Measurements from ENCODE around the gene VCL. TPM values are rescaled to one million over a fixed set of nuclear protein-coding genes. Genes with fewer than 3 reads are reported as not detected.

Gene VCL
- total and polyA plus RNA-seq, 4 donors, result 31.6 to 499 (median 229) TPM

GRCh38 chr10:73979809-73980433, 18.0 kb upstream of the VCL start:
- intact Hi-C loops (cut with DNase I), result no loop called here
- no peaks in the 10 kb centered on the region for H3K36me3 ChIP-seq (ENCODE audit: control insufficient read depth in 1 of 2, insufficient read depth in 2 of 2, low read length in 1 of 2)
- DNase-seq, result no peak
- no peaks in the 10 kb centered on the region for H3K4me1 ChIP-seq (ENCODE audit: control insufficient read depth in 1 of 2, insufficient read depth in 2 of 2, low read length in 2 of 2)
- WGBS, 2 donors, result 75 to 84% methylated on average over 4 of the region's 4 CpGs
- H3K27me3 ChIP-seq (ENCODE audit: control insufficient read depth in 1 of 2, insufficient read depth in 2 of 2, low read length in 1 of 2), result no peaks in the 10 kb centered on the region
- no peak overlapping the region for H3K27ac ChIP-seq (ENCODE audit: low read depth in 1 of 2, low read length in 2 of 2)
- no peaks in the 10 kb centered on the region for H3K9me3 ChIP-seq (ENCODE audit: control insufficient read depth, low read length)
- ATAC-seq (ENCODE audit: low FRiP score), result no peak
- H3K4me3 ChIP-seq (ENCODE audit: low read length in 2 of 2), result no peak overlapping the region

DNA sequence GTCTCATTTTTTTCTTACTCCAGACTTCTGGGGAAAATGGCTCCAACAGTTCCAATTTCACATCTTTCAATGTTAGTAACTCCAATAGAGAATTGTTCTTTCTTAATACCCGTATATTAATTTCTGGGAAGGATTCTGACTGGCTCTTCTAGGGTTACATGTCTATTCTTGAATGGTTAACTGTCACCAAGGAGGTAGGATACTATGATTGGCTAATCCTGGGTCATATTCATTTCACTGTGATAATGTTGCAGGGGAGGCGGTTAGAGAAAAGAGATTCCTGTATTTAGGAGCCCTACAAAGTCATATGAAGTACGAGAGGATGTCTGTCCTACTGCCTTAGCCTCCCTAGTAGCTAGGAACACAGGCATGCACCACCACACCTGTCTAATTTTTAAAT, 16.1 kb upstream of the VCL start:
- Histone ChIP-seq H3K27me3 (ENCODE audit: control insufficient read depth in 1 of 2, insufficient read depth in 2 of 2, low read length in 1 of 2) (no peaks in the 10 kb centered on the region), H3K36me3 (ENCODE audit: control insufficient read depth in 1 of 2, insufficient read depth in 2 of 2, low read length in 1 of 2) (no peaks in the 10 kb centered on the region), H3K4me3 (ENCODE audit: low read length in 2 of 2) (no peak overlapping the region), H3K4me1 (ENCODE audit: control insufficient read depth in 1 of 2, insufficient read depth in 2 of 2, low read length in 2 of 2) (no peaks in the 10 kb centered on the region), H3K27ac (ENCODE audit: low read depth in 1 of 2, low read length in 2 of 2) (no peak overlapping the region), H3K9me3 (ENCODE audit: control insufficient read depth, low read length) (no peaks in the 10 kb centered on the region)
- no peak for ATAC-seq (ENCODE audit: low FRiP score)
- intact Hi-C loops (cut with DNase I), result no loop called here
- no peak for DNase-seq
- WGBS, 2 donors, result 97 to 98% methylated on average over 3 of the region's 3 CpGs

GRCh38 chr10:73983096-73984047, 14.5 kb upstream of the VCL start:
- Histone ChIP-seq H3K27ac (ENCODE audit: low read depth in 1 of 2, low read length in 2 of 2) (no peak overlapping the region), H3K4me1 (ENCODE audit: control insufficient read depth in 1 of 2, insufficient read depth in 2 of 2, low read length in 2 of 2) (no peaks in the 10 kb centered on the region), H3K4me3 (ENCODE audit: low read length in 2 of 2) (no peak overlapping the region), H3K36me3 (ENCODE audit: control insufficient read depth in 1 of 2, insufficient read depth in 2 of 2, low read length in 1 of 2) (no peaks in the 10 kb centered on the region), H3K27me3 (ENCODE audit: control insufficient read depth in 1 of 2, insufficient read depth in 2 of 2, low read length in 1 of 2) (no peaks in the 10 kb centered on the region), H3K9me3 (ENCODE audit: control insufficient read depth, low read length) (no peaks in the 10 kb centered on the region)
- intact Hi-C loops (cut with DNase I), result no loop called here
- 67 to 72% methylated on average over 8 of the region's 8 CpGs for WGBS, 2 donors
- ATAC-seq (ENCODE audit: low FRiP score) (no peak), DNase-seq (no peak)

DNA sequence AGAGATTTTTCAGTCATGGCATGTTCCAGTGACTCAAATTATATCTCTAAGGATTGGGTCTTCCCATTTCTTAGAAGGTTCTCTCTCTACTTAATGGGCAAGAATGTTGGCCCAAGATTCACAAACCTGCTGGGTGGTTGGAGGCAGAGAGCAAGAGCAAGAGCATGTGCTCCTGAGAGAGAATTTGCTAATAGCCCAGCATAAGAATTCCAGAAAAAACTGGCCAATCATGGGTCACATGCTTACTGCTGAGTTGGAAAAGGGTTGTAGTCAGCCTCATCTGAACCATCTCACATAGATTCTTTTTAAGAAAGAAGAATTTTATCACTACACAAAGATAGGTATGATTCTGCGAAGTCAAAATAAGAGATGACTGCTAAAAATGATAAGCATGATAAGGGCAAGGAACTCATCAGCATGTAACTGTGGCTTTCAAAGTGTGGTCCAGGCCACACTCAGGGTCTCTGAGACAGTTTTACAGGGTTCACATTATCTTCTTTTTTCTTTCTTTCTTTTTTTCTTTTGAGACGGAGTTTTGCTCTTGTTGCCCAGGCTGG, 8.2 kb upstream of the VCL start:
- Histone ChIP-seq H3K36me3 (ENCODE audit: control insufficient read depth in 1 of 2, insufficient read depth in 2 of 2, low read length in 1 of 2) (no peaks in the 10 kb centered on the region), H3K4me1 (ENCODE audit: control insufficient read depth in 1 of 2, insufficient read depth in 2 of 2, low read length in 2 of 2) (no peaks in the 10 kb centered on the region), H3K27me3 (ENCODE audit: control insufficient read depth in 1 of 2, insufficient read depth in 2 of 2, low read length in 1 of 2) (no peaks in the 10 kb centered on the region), H3K27ac (ENCODE audit: low read depth in 1 of 2, low read length in 2 of 2) (no peak overlapping the region), H3K9me3 (ENCODE audit: control insufficient read depth, low read length) (no peaks in the 10 kb centered on the region), H3K4me3 (ENCODE audit: low read length in 2 of 2) (no peak overlapping the region)
- DNase-seq (no peak), ATAC-seq (ENCODE audit: low FRiP score) (no peak)
- intact Hi-C loops (cut with DNase I), result no loop called here
- 96% methylated on average over 2 of the region's 2 CpGs for WGBS, 2 donors

GRCh38 chr10:73991203-73991883, 6.6 kb upstream of the VCL start:
- DNase-seq (no peak), ATAC-seq (ENCODE audit: low FRiP score) (no peak)
- 91 to 98% methylated on average over 3 of the region's 3 CpGs for WGBS, 2 donors
- Histone ChIP-seq H3K4me1 (ENCODE audit: control insufficient read depth in 1 of 2, insufficient read depth in 2 of 2, low read length in 2 of 2) (no peaks in the 10 kb centered on the region), H3K27me3 (ENCODE audit: control insufficient read depth in 1 of 2, insufficient read depth in 2 of 2, low read length in 1 of 2) (no peaks in the 10 kb centered on the region), H3K36me3 (ENCODE audit: control insufficient read depth in 1 of 2, insufficient read depth in 2 of 2, low read length in 1 of 2) (no peaks in the 10 kb centered on the region), H3K27ac (ENCODE audit: low read depth in 1 of 2, low read length in 2 of 2) (no peak overlapping the region), H3K4me3 (ENCODE audit: low read length in 2 of 2) (no peak overlapping the region), H3K9me3 (ENCODE audit: control insufficient read depth, low read length) (no peaks in the 10 kb centered on the region)
- intact Hi-C loops (cut with DNase I), result no loop called here

DNA sequence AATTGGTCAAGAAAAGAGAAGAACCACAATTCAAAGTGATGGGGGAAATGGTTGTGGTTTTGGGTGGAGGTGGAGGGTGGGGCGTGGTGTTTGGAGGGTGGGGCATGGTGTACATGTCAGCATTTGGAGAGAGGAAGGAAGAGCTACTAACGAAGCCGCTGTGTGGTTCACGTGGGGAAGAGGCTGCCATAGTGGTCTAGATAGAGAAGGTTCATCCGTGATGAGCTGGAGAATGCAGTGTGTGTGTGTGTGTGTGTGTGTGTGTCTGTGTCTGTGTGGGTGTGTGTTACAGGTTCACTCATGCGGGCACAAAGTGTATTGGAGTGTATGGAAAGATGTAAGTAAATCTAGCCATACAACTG, 6.1 kb upstream of the VCL start:
- H3K27me3 ChIP-seq (ENCODE audit: control insufficient read depth in 1 of 2, insufficient read depth in 2 of 2, low read length in 1 of 2), result no peaks in the 10 kb centered on the region
- intact Hi-C loops (cut with DNase I), result no loop called here
- H3K4me1 ChIP-seq (ENCODE audit: control insufficient read depth in 1 of 2, insufficient read depth in 2 of 2, low read length in 2 of 2), result no peaks in the 10 kb centered on the region
- H3K36me3 ChIP-seq (ENCODE audit: control insufficient read depth in 1 of 2, insufficient read depth in 2 of 2, low read length in 1 of 2), result no peaks in the 10 kb centered on the region
- no peak for ATAC-seq (ENCODE audit: low FRiP score)
- no peaks in the 10 kb centered on the region for H3K9me3 ChIP-seq (ENCODE audit: control insufficient read depth, low read length)
- DNase-seq, result peak in 1 of 2 donors; percentile 68
- H3K27ac ChIP-seq (ENCODE audit: low read depth in 1 of 2, low read length in 2 of 2), result no peak overlapping the region
- H3K4me3 ChIP-seq (ENCODE audit: low read length in 2 of 2), result no peak overlapping the region
- 92 to 93% methylated on average over 6 of the region's 6 CpGs for WGBS, 2 donors

DNA sequence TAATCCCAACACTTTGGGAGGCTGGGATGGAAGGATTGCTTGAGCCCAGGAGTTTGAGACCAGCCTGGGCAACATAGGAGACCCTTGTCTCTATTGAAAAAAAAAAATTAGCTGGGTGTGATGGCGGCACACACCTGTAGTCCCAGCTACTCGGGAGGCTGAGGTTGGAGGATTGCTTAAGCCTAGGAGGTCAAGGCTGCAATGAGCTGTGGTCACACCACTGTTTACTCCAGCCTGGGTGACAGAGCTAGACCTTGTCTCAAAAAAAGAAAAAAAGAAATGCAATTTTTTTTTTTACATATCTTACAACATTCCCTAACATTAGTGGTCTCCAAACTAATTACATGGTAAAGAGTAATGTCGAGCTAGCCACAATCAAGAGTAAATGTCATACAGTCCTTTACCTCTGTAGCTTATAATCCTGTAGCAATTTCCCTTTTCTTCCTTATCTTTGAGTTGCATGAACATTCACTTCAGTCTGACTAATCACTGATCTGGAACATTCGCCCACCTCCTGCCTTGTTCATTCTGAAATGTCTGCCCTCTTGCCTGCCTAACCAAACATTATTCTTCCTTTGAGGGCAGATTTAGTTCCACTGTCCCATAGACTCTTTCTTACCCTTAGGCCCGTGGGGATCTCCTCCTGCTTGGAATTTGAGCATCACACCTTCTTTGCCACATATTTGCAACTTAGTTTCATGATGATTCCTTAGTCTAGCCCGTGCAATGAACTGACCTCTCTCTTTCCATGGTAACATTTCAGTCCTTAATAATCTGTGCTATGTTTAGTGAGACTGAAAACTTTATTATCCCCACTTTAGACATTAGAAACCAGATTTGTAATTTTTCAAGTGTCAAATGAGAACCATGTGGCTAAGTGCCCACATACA, 4.8 kb upstream of the VCL start:
- no peak for ATAC-seq (ENCODE audit: low FRiP score)
- no peak overlapping the region for H3K4me3 ChIP-seq (ENCODE audit: low read length in 2 of 2)
- H3K27me3 ChIP-seq (ENCODE audit: control insufficient read depth in 1 of 2, insufficient read depth in 2 of 2, low read length in 1 of 2), result no peaks in the 10 kb centered on the region
- 48 to 52% methylated on average over 6 of the region's 6 CpGs for WGBS, 2 donors
- H3K9me3 ChIP-seq (ENCODE audit: control insufficient read depth, low read length), result no peaks in the 10 kb centered on the region
- H3K36me3 ChIP-seq (ENCODE audit: control insufficient read depth in 1 of 2, insufficient read depth in 2 of 2, low read length in 1 of 2), result no peaks in the 10 kb centered on the region
- intact Hi-C loops (cut with DNase I), result no loop called here
- no peak for DNase-seq
- no peaks in the 10 kb centered on the region for H3K4me1 ChIP-seq (ENCODE audit: control insufficient read depth in 1 of 2, insufficient read depth in 2 of 2, low read length in 2 of 2)
- H3K27ac ChIP-seq (ENCODE audit: low read depth in 1 of 2, low read length in 2 of 2), result peak overlapping the region in 1 of 2 donors; percentile 79

DNA sequence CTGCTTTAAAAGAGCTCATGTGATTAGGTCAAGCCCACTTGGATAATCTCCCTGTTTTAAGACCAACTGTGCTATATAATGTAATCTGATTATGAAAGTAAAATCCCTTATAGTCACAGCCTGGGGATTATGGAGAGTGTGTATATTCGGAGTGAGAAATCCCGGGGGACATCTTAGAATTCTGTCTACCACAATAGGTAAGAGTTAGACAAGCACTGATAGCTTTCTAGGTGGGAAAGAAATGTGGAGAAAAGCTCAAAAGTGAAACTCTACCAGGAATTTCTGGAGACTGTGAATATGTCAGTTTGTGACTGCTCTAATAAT, 2.9 kb upstream of the VCL start:
- Histone ChIP-seq H3K27me3 (ENCODE audit: control insufficient read depth in 1 of 2, insufficient read depth in 2 of 2, low read length in 1 of 2) (no peaks in the 10 kb centered on the region), H3K4me1 (ENCODE audit: control insufficient read depth in 1 of 2, insufficient read depth in 2 of 2, low read length in 2 of 2) (no peaks in the 10 kb centered on the region), H3K36me3 (ENCODE audit: control insufficient read depth in 1 of 2, insufficient read depth in 2 of 2, low read length in 1 of 2) (no peaks in the 10 kb centered on the region), H3K27ac (ENCODE audit: low read depth in 1 of 2, low read length in 2 of 2) (no peak overlapping the region), H3K4me3 (ENCODE audit: low read length in 2 of 2) (no peak overlapping the region), H3K9me3 (ENCODE audit: control insufficient read depth, low read length) (no peaks in the 10 kb centered on the region)
- no peak for ATAC-seq (ENCODE audit: low FRiP score)
- no peak for DNase-seq
- intact Hi-C loops (cut with DNase I), result no loop called here
- WGBS, 2 donors, result 57 to 69% methylated on average over 2 of the region's 2 CpGs
